Stimulated activated effector memory CD8-positive, alpha-beta T cell treated with anti-CD3 and anti-CD28 coated beads, Interleukin-12 subunit alpha, Interleukin-12 subunit beta, amount 100 ng/mL, for 72 hours (primary cell): Measurements from ENCODE around the gene PUS7L.
"Not testable (repeated sequence)": the region's sequence is repeated elsewhere in the genome, so short reads cannot be mapped to it uniquely, and the experiment has no call there.

Experiments
- ATAC-seq: fragments of 150-1000 bp; cut with Tn5 transposase; 2 replicates; pipeline ENCODE4 v1.10.0; 2021
- DNase-seq, 2 donors: peaks; one replicate each; pipeline ENCODE4 v3.0.0; 2021 to 2022; ENCODE audit warnings: low spot score in 2 of 2
- H3K27ac Mint-ChIP-seq: one replicate; pipeline ENCODE4 v1.8.0; 2022; ENCODE audit warnings: mild to moderate bottlenecking, mixed read lengths
- H3K36me3 Mint-ChIP-seq: one replicate; pipeline ENCODE4 v1.8.0; 2022; ENCODE audit warnings: mild to moderate bottlenecking, mixed read lengths
- H3K4me1 Mint-ChIP-seq: one replicate; pipeline ENCODE4 v1.8.0; 2022; ENCODE audit warnings: mixed read lengths
- H3K4me3 Mint-ChIP-seq: one replicate; pipeline ENCODE4 v1.8.0; 2022; ENCODE audit warnings: mild to moderate bottlenecking, mixed read lengths
- H3K9me3 Mint-ChIP-seq: one replicate; pipeline ENCODE4 v1.8.0; 2022; ENCODE audit warnings: mixed read lengths

PUS7L gene

GRCh38 chr12:43728117-43728516, 30.5 kb downstream of the PUS7L start:
- DNase-seq (no peak), ATAC-seq (no peak)
- no peak overlapping the region for H3K27ac Mint-ChIP-seq
- H3K4me3 Mint-ChIP-seq: no peak overlapping the region
- H3K4me1 Mint-ChIP-seq: no peaks in the 10 kb centered on the region
- H3K36me3 Mint-ChIP-seq: peaks cover 57% of the 10 kb centered on the region
- H3K9me3 Mint-ChIP-seq: no peaks in the 10 kb centered on the region

- no peak overlapping the region for H3K27ac Mint-ChIP-seq
- H3K9me3 Mint-ChIP-seq: no peaks in the 10 kb centered on the region
- H3K4me1 Mint-ChIP-seq: no peaks in the 10 kb centered on the region
- H3K4me3 Mint-ChIP-seq: no peak overlapping the region
- no peak for DNase-seq
- peaks cover 17% of the 10 kb centered on the region for H3K36me3 Mint-ChIP-seq
- ATAC-seq: no peak
Observed at GRCh38 chr12:43723134-43723533, 35.5 kb downstream of the PUS7L start.

- ATAC-seq (no peak), DNase-seq (no peak)
- no peaks in the 10 kb centered on the region for H3K4me1 Mint-ChIP-seq
- H3K36me3 Mint-ChIP-seq: peaks cover 17% of the 10 kb centered on the region
- H3K9me3 Mint-ChIP-seq: no peaks in the 10 kb centered on the region
- no peak overlapping the region for H3K27ac Mint-ChIP-seq
- H3K4me3 Mint-ChIP-seq: no peak overlapping the region
Observed at GRCh38 chr12:43722621-43723020, 36.0 kb downstream of the PUS7L start.

GRCh38 chr12:43711348-43711747, 47.2 kb downstream of the PUS7L start:
- Mint-ChIP-seq H3K4me1 (no peaks in the 10 kb centered on the region), H3K36me3 (no peaks in the 10 kb centered on the region), H3K4me3 (no peak overlapping the region)

GRCh38 chr12:43703772-43704171, 54.8 kb downstream of the PUS7L start:
- not testable (repeated sequence) for ATAC-seq, DNase-seq, H3K9me3 Mint-ChIP-seq, H3K4me1 Mint-ChIP-seq, H3K4me3 Mint-ChIP-seq, H3K36me3 Mint-ChIP-seq, H3K27ac Mint-ChIP-seq

More at GRCh38 chr12:43711348-43711747, 47.2 kb downstream of the PUS7L start:
- H3K27ac Mint-ChIP-seq: no peak overlapping the region
- H3K9me3 Mint-ChIP-seq: peaks cover 6% of the 10 kb centered on the region
- DNase-seq (no peak), ATAC-seq (no peak)

GRCh38 chr12:43701194-43701593, 57.4 kb downstream of the PUS7L start:
- not testable (repeated sequence) for H3K27ac Mint-ChIP-seq, H3K4me3 Mint-ChIP-seq, H3K4me1 Mint-ChIP-seq

GRCh38 chr12:43696154-43696553, 62.4 kb downstream of the PUS7L start:
- H3K36me3 Mint-ChIP-seq: no peaks in the 10 kb centered on the region
- no peak for DNase-seq
- no peaks in the 10 kb centered on the region for H3K9me3 Mint-ChIP-seq
- ATAC-seq: no peak
- no peak overlapping the region for H3K4me3 Mint-ChIP-seq
- H3K27ac Mint-ChIP-seq: no peak overlapping the region
- H3K4me1 Mint-ChIP-seq: peaks cover 6% of the 10 kb centered on the region

More at GRCh38 chr12:43701194-43701593, 57.4 kb downstream of the PUS7L start:
- H3K36me3 Mint-ChIP-seq, DNase-seq, H3K9me3 Mint-ChIP-seq, ATAC-seq: not testable (repeated sequence)

- Mint-ChIP-seq H3K4me3 (no peak overlapping the region), H3K4me1 (peaks cover 6% of the 10 kb centered on the region), H3K9me3 (no peaks in the 10 kb centered on the region), H3K27ac (no peak overlapping the region), H3K36me3 (no peaks in the 10 kb centered on the region)
- DNase-seq (no peak), ATAC-seq (no peak)
Observed at GRCh38 chr12:43694879-43695278, 63.7 kb downstream of the PUS7L start.

GRCh38 chr12:43692064-43692463, 66.5 kb downstream of the PUS7L start:
- peaks cover 6% of the 10 kb centered on the region for H3K4me1 Mint-ChIP-seq
- ATAC-seq (no peak), DNase-seq (no peak)
- no peak overlapping the region for H3K4me3 Mint-ChIP-seq
- H3K27ac Mint-ChIP-seq: no peak overlapping the region
- no peaks in the 10 kb centered on the region for H3K36me3 Mint-ChIP-seq
- no peaks in the 10 kb centered on the region for H3K9me3 Mint-ChIP-seq

- not testable (repeated sequence) for H3K9me3 Mint-ChIP-seq, ATAC-seq, H3K36me3 Mint-ChIP-seq, DNase-seq, H3K4me3 Mint-ChIP-seq, H3K4me1 Mint-ChIP-seq, H3K27ac Mint-ChIP-seq
Observed at GRCh38 chr12:43685491-43685890, 73.1 kb downstream of the PUS7L start.

GRCh38 chr12:43676183-43676813, 82.3 kb downstream of the PUS7L start:
- ATAC-seq (peak; percentile 49), DNase-seq (no peak)
- H3K4me3 Mint-ChIP-seq: no peak overlapping the region
- H3K36me3 Mint-ChIP-seq: no peaks in the 10 kb centered on the region
- H3K27ac Mint-ChIP-seq: no peak overlapping the region
- H3K4me1 Mint-ChIP-seq: no peaks in the 10 kb centered on the region
- no peaks in the 10 kb centered on the region for H3K9me3 Mint-ChIP-seq

GRCh38 chr12:43675048-43675904, 83.3 kb downstream of the PUS7L start:
- H3K27ac Mint-ChIP-seq: no peak overlapping the region
- DNase-seq (no peak), ATAC-seq (peak; percentile 50)
- no peaks in the 10 kb centered on the region for H3K36me3 Mint-ChIP-seq
- H3K4me1 Mint-ChIP-seq: no peaks in the 10 kb centered on the region
- no peaks in the 10 kb centered on the region for H3K9me3 Mint-ChIP-seq
- no peak overlapping the region for H3K4me3 Mint-ChIP-seq

- ATAC-seq: no peak
Observed at GRCh38 chr12:43669373-43669772, 89.2 kb downstream of the PUS7L start.

More at GRCh38 chr12:43669373-43669772, 89.2 kb downstream of the PUS7L start:
- DNase-seq: no peak
- Mint-ChIP-seq H3K9me3 (no peaks in the 10 kb centered on the region), H3K27ac (no peak overlapping the region), H3K36me3 (no peaks in the 10 kb centered on the region), H3K4me3 (no peak overlapping the region), H3K4me1 (no peaks in the 10 kb centered on the region)
